AG04450 (cell line): ENCODE measurements around the gene GRAMD1C. TPM values are rescaled to one million over a fixed set of nuclear protein-coding genes. Genes with fewer than 3 reads are reported as not detected.

Source experiments
- CTCF ChIA-PET: fragments of 300-600, 350-600 bp; formaldehyde crosslinking; extraction: SDS; loops from one replicate; lab custom pipeline; 2022; ENCODE audit warnings: antibody characterized with exemption, inconsistent platforms; lab: Charles Lee
- POLR2A ChIA-PET: fragments of 350-600 bp; formaldehyde crosslinking; extraction: SDS; loops from one replicate; lab custom pipeline; 2021; ENCODE audit warnings: antibody characterized with exemption, inconsistent platforms; lab: Yijun Ruan, JAX
- DNase-seq: peaks from one replicate; pipeline ENCODE4 v3.0.0-alpha.2; 2011; ENCODE audit warnings: low read depth, low spot score
- H3K27ac ChIP-seq: one replicate; pipeline ENCODE4 v1.5.1; 2012; ENCODE audit warnings: low read depth, low read length, control low read depth
- H3K27me3 ChIP-seq: one replicate; pipeline ENCODE4 v1.6.0; 2012; ENCODE audit warnings: low read length; ENCODE audit not compliant: control insufficient read depth, insufficient read depth
- H3K4me3 ChIP-seq: 2 replicates; pipeline ENCODE4 v1.5.1; 2011; ENCODE audit warnings: mild to moderate bottlenecking, low read depth, low read length, control low read depth
- H3K9me3 ChIP-seq: 2 replicates; pipeline ENCODE4 v1.5.1; 2012; ENCODE audit warnings: low read length; ENCODE audit not compliant: control insufficient read depth, insufficient read depth
- CTCF ChIP-seq: IDR thresholded peaks from 2 replicates; pipeline ENCODE4 v1.5.1; 2011; ENCODE audit warnings: low read depth, low read length, control low read depth, inconsistent platforms
- polyA plus RNA-seq: library from polyadenylated mRNA; depleted of rRNA; stranded (reverse); fragments of >200 nt; gene quantifications from 2 replicates; pipeline ENCODE4 v1.2.3, GENCODE V29; 2011

The GRAMD1C gene
- polyA plus RNA-seq, 1 experiment = 4.2 TPM

GRCh38 chr3:113947372-113948014 is 108.9 kb downstream of the GRAMD1C start, which contains the start of gene ZDHHC23:
Gene ZDHHC23 (plus strand): TSS chr3:113948013. CDS start chr3:113948803, 790 bp downstream.
- ChIA-PET CTCF (interaction anchor here (0.7 kb wide), 1 partner anchor 452 kb away, joined by 5 read pairs; no protein-coding TSS in a partner anchor), POLR2A (no interaction called here)
- H3K9me3 ChIP-seq = peaks cover 4% of the 10 kb centered on the region; the same call in 1 of the 2 replicates
- DNase-seq = no peak
- peak within 1 kb of the TSS; percentile 69 for H3K4me3 ChIP-seq
- no peak within 1 kb of the TSS for H3K27ac ChIP-seq
- peaks cover 16% of the 10 kb centered on the region for H3K27me3 ChIP-seq
- TF ChIP-seq CTCF = no peak

GRCh38 chr3:113948015-113948917 is 109.7 kb downstream of the GRAMD1C start:
- peak overlapping the region; percentile 69 for H3K4me3 ChIP-seq
- no peak for DNase-seq
- TF ChIP-seq CTCF = no peak
- ChIA-PET POLR2A (no interaction called here), CTCF (no interaction called here)
- H3K27ac ChIP-seq = no peak overlapping the region
- H3K27me3 ChIP-seq = peaks cover 16% of the 10 kb centered on the region
- peaks cover 4% of the 10 kb centered on the region; the same call in 1 of the 2 replicates for H3K9me3 ChIP-seq

GRCh38 chr3:113952921-113953320 is 114.3 kb downstream of the GRAMD1C start:
- TF ChIP-seq CTCF = no peak

GRCh38 chr3:113953677-113954076 is 115.1 kb downstream of the GRAMD1C start:
- Histone ChIP-seq H3K27me3 (peaks cover 8% of the 10 kb centered on the region), H3K9me3 (no peaks in the 10 kb centered on the region; the same call in 1 of the 2 replicates), H3K4me3 (no peak overlapping the region), H3K27ac (no peak overlapping the region)
- DNase-seq = no peak
- TF ChIP-seq CTCF = no peak
- ChIA-PET CTCF (no interaction called here), POLR2A (no interaction called here)

More at GRCh38 chr3:113952921-113953320, 114.3 kb downstream of the GRAMD1C start:
- no peak overlapping the region for H3K27ac ChIP-seq
- CTCF ChIA-PET = no interaction called here
- DNase-seq = no peak
- peaks cover 16% of the 10 kb centered on the region for H3K27me3 ChIP-seq
- POLR2A ChIA-PET = no interaction called here
- no peak overlapping the region for H3K4me3 ChIP-seq
- H3K9me3 ChIP-seq = peaks cover 4% of the 10 kb centered on the region; the same call in 1 of the 2 replicates
